Esophagus muscularis mucosa (tissue), 4 donors: Measurements from ENCODE around the gene SMPD1.

Source experiments
- EP300 ChIP-seq: sonication (generic); formaldehyde crosslinking; IDR thresholded peaks from one replicate; pipeline ENCODE4 v1.6.1; 2017; ENCODE audit warnings: antibody characterized with exemption
- POLR2AphosphoS5 ChIP-seq, 2 donors: sonication (generic); formaldehyde crosslinking; IDR thresholded peaks; one replicate each; pipeline ENCODE4 v1.6.1; 2017; ENCODE audit warnings: antibody characterized with exemption in 2 of 2
- TF ChIP-seq, protein P1 (sequence below), 3 experiments: fragments of 200-600 bp in 2 of 3; fragments of 450-650 bp in 1 of 3; sonication (generic) in 2 of 3; IDR thresholded peaks; one replicate each; pipeline ENCODE4 v1.5.1; 2017 to 2019; ENCODE audit warnings: antibody characterized with exemption in 3 of 3, mild to moderate bottlenecking in 2 of 3, moderate library complexity in 1 of 3

DNA sequence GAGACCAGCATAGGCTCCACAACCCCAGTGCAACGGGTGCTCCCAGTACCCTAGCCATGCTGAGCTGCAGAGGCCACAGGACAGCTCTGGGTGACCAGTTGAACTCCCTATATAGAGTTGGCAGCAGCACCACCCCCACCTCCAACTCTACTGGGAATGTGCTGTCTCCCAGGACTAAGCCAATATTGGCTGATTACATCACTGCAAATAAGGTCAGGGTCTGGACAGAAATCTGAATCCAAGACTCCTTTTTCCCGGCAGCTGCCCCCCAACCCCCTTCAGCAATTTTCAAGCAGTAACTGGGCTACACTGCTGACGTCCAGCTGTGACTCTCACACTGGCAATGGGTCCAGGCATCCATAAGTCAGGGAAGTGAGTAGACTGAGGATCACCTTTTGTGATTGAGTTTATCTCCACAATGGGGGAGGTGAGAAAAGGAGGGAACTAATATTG lies 50.7 kb downstream of the SMPD1 start, which contains the start of gene HPX:
- TF ChIP-seq, protein P1, sequence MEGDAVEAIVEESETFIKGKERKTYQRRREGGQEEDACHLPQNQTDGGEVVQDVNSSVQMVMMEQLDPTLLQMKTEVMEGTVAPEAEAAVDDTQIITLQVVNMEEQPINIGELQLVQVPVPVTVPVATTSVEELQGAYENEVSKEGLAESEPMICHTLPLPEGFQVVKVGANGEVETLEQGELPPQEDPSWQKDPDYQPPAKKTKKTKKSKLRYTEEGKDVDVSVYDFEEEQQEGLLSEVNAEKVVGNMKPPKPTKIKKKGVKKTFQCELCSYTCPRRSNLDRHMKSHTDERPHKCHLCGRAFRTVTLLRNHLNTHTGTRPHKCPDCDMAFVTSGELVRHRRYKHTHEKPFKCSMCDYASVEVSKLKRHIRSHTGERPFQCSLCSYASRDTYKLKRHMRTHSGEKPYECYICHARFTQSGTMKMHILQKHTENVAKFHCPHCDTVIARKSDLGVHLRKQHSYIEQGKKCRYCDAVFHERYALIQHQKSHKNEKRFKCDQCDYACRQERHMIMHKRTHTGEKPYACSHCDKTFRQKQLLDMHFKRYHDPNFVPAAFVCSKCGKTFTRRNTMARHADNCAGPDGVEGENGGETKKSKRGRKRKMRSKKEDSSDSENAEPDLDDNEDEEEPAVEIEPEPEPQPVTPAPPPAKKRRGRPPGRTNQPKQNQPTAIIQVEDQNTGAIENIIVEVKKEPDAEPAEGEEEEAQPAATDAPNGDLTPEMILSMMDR (IDR thresholded peaks at IDR 0.05) = no peak
- TF ChIP-seq POLR2AphosphoS5 (IDR thresholded peaks at IDR 0.05) (no peak), EP300 (no peak)
